HEK293 (cell line): ENCODE results near the gene DCANP1.

Source experiments
- CTCF ChIA-PET: fragments of 350-600 bp; formaldehyde crosslinking; extraction: SDS; loops from one replicate; lab custom pipeline; 2021; ENCODE audit warnings: antibody characterized with exemption; lab: Yijun Ruan, JAX
- POLR2A ChIA-PET: fragments of 300-600 bp; formaldehyde crosslinking; extraction: SDS; loops from one replicate; lab custom pipeline; 2020; ENCODE audit warnings: antibody characterized with exemption, inconsistent platforms; lab: Yijun Ruan, JAX
- H3K27ac ChIP-seq: fragments of 200-500 bp; sonication (Bioruptor generic); 2 replicates; pipeline ENCODE4 v1.5.1; 2014; ENCODE audit warnings: low read depth, low read length, control low read depth, inconsistent platforms; ENCODE audit errors: extremely low read depth
- H3K36me3 ChIP-seq, 2 experiments: fragments of 200-500 bp in 1 of 2; sonication (Bioruptor generic) in 1 of 2; 1 replicate in 1 of 2; 2 replicates in 1 of 2; pipeline ENCODE4 v1.5.1; 2014 to 2017; ENCODE audit warnings: inconsistent platforms in 2 of 2, low read length in 2 of 2; ENCODE audit not compliant: control insufficient read depth in 2 of 2, insufficient read depth in 1 of 2
- H3K4me1 ChIP-seq: fragments of 200-500 bp; sonication (Bioruptor generic); 2 replicates; pipeline ENCODE4 v1.5.1; 2014; ENCODE audit warnings: mild to moderate bottlenecking, low read length, inconsistent platforms; ENCODE audit not compliant: control insufficient read depth, insufficient read depth
- H3K4me3 ChIP-seq: 2 replicates; pipeline ENCODE4 v1.5.1; 2011; ENCODE audit warnings: low read depth, mild to moderate bottlenecking, control low read depth, low read length, moderate library complexity
- H3K9me3 ChIP-seq: fragments of 200-500 bp; sonication (Bioruptor generic); 2 replicates; pipeline ENCODE4 v1.5.1; 2014; ENCODE audit warnings: low read depth, low read length, inconsistent platforms; ENCODE audit not compliant: control insufficient read depth, insufficient read depth
- GLIS1 ChIP-seq: fragments of 450-650 bp; formaldehyde crosslinking; IDR thresholded peaks from 2 replicates; pipeline ENCODE4 v1.5.1; 2016; ENCODE audit warnings: missing biosample characterization, missing genetic modification characterization
- GLIS2 ChIP-seq: fragments of 450-650 bp; formaldehyde crosslinking; IDR thresholded peaks from 2 replicates; pipeline ENCODE4 v1.5.1; 2016; ENCODE audit warnings: missing biosample characterization, missing genetic modification characterization
- HOXA7 ChIP-seq: sonication (generic); formaldehyde crosslinking; IDR thresholded peaks from 2 replicates; pipeline ENCODE4 v1.8.1; 2022; ENCODE audit warnings: missing genetic modification reagents, borderline replicate concordance
- SCRT1 ChIP-seq: fragments of 450-650 bp; formaldehyde crosslinking; IDR thresholded peaks from 2 replicates; pipeline ENCODE4 v1.5.1; 2016; ENCODE audit warnings: missing biosample characterization, missing genetic modification characterization, borderline replicate concordance
- SCRT2 ChIP-seq: fragments of 450-650 bp; formaldehyde crosslinking; IDR thresholded peaks from 2 replicates; pipeline ENCODE4 v1.5.1; 2016; ENCODE audit warnings: missing biosample characterization, missing genetic modification characterization
- TCF7L2 ChIP-seq: IDR thresholded peaks from 2 replicates; pipeline ENCODE4 v1.6.1; 2011; ENCODE audit warnings: low read depth, mild to moderate bottlenecking, inconsistent platforms, low read length, moderate library complexity, borderline replicate concordance
- ZBTB48 ChIP-seq: fragments of 450-650 bp; formaldehyde crosslinking; IDR thresholded peaks from 2 replicates; pipeline ENCODE4 v1.5.1; 2016; ENCODE audit warnings: missing biosample characterization, missing genetic modification characterization
- ZIC2 ChIP-seq: fragments of 450-650 bp; formaldehyde crosslinking; IDR thresholded peaks from 2 replicates; pipeline ENCODE4 v1.5.1; 2016; ENCODE audit warnings: missing biosample characterization, missing genetic modification characterization
- ZNF174 ChIP-seq: fragments of 450-650 bp; formaldehyde crosslinking; IDR thresholded peaks from 2 replicates; pipeline ENCODE4 v1.5.0; 2017; ENCODE audit warnings: missing biosample characterization, mild to moderate bottlenecking, missing genetic modification characterization
- ZNF2 ChIP-seq: fragments of 450-650 bp; formaldehyde crosslinking; IDR thresholded peaks from 2 replicates; pipeline ENCODE4 v1.5.1; 2016; ENCODE audit warnings: missing biosample characterization, missing genetic modification characterization
- ZNF211 ChIP-seq: fragments of 450-650 bp; formaldehyde crosslinking; IDR thresholded peaks from 2 replicates; pipeline ENCODE4 v1.5.1; 2016; ENCODE audit warnings: low read depth, missing biosample characterization, missing genetic modification characterization
- ZNF335 ChIP-seq: fragments of 450-650 bp; formaldehyde crosslinking; conservative IDR thresholded peaks from 2 replicates; pipeline ENCODE4 v1.5.1; 2016; ENCODE audit warnings: missing biosample characterization, missing genetic modification characterization
- ZNF416 ChIP-seq: fragments of 450-650 bp; formaldehyde crosslinking; IDR thresholded peaks from 2 replicates; pipeline ENCODE4 v1.5.1; 2016; ENCODE audit warnings: missing biosample characterization, missing genetic modification characterization
- ZNF629 ChIP-seq: fragments of 450-650 bp; formaldehyde crosslinking; IDR thresholded peaks from 2 replicates; pipeline ENCODE4 v1.5.1; 2017; ENCODE audit warnings: missing biosample characterization, missing genetic modification characterization
- ZNF830 ChIP-seq: fragments of 450-650 bp; IDR thresholded peaks from 2 replicates; pipeline ENCODE4 v1.5.0; 2018; ENCODE audit warnings: missing biosample characterization, missing genetic modification characterization, low read depth, mild to moderate bottlenecking, moderate library complexity
- ZNF837 ChIP-seq: fragments of 450-650 bp; formaldehyde crosslinking; IDR thresholded peaks from 2 replicates; pipeline ENCODE4 v1.5.1; 2016; ENCODE audit warnings: missing biosample characterization, missing genetic modification characterization
- ZSCAN16 ChIP-seq: fragments of 450-650 bp; formaldehyde crosslinking; IDR thresholded peaks from 2 replicates; pipeline ENCODE4 v1.5.1; 2016; ENCODE audit warnings: missing biosample characterization, missing genetic modification characterization
- ZXDB ChIP-seq: fragments of 450-650 bp; formaldehyde crosslinking; IDR thresholded peaks from 2 replicates; pipeline ENCODE4 v1.5.1; 2016; ENCODE audit warnings: missing biosample characterization, missing genetic modification characterization
- TF ChIP-seq, protein P1 (sequence below): fragments of 450-650 bp; formaldehyde crosslinking; IDR thresholded peaks from 2 replicates; pipeline ENCODE4 v1.5.1; 2016; ENCODE audit warnings: missing biosample characterization, missing genetic modification characterization
- TF ChIP-seq, protein P2 (sequence below): fragments of 450-650 bp; formaldehyde crosslinking; IDR thresholded peaks from 2 replicates; pipeline ENCODE4 v1.5.1; 2017; ENCODE audit warnings: missing biosample characterization, mild to moderate bottlenecking, missing genetic modification characterization, moderate library complexity
- TF ChIP-seq, protein P3 (sequence below): fragments of 450-650 bp; formaldehyde crosslinking; IDR thresholded peaks from 2 replicates; pipeline ENCODE4 v1.5.1; 2016; ENCODE audit warnings: missing biosample characterization, missing genetic modification characterization, low read depth
- TF ChIP-seq, protein P4 (sequence below): fragments of 450-650 bp; formaldehyde crosslinking; IDR thresholded peaks from 2 replicates; pipeline ENCODE4 v1.5.1; 2016; ENCODE audit warnings: missing biosample characterization, missing genetic modification characterization
- TF ChIP-seq, protein P5 (sequence below): fragments of 450-650 bp; formaldehyde crosslinking; IDR thresholded peaks from 2 replicates; pipeline ENCODE4 v1.5.1; 2016; ENCODE audit warnings: missing biosample characterization, missing genetic modification characterization, low read depth

The DCANP1 gene

DNA sequence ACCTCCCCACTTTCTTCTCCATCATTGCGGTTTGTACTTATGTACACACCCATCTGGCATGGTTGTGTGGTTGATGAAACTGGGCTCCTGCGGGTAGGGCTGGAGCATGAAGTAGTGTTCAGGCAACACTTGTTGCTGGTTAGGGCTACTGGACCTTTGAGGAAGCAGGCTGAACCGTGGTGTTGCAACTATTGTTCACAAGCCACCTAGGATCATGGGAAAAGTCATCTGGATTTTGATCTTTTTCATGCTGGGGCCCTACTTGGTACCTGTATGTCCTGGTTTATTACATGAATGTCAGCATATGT lies 45.1 kb upstream of the DCANP1 start:
- ChIA-PET POLR2A (no interaction called here), CTCF (interaction anchor here (1.1 to 3.9 kb wide), 6 partner anchors 26 to 74 kb away, joined by 3 to 24 read pairs (median 4); no protein-coding TSS in a partner anchor)
- Histone ChIP-seq H3K4me3 (no peak overlapping the region), H3K36me3 (no peaks in the 10 kb centered on the region), H3K4me1 (peaks cover 18% of the 10 kb centered on the region), H3K9me3 (no peaks in the 10 kb centered on the region), H3K27ac (peak overlapping the region; percentile 1; the same call in 1 of the 2 replicates)
- TF ChIP-seq ZXDB (tag by site-specific recombination) = no peak
- 0 out of 2 replicates have a peak, but pooled peaks have one; percentile 53 for TF ChIP-seq SCRT1 (tag by site-specific recombination)
- TF ChIP-seq SCRT2 (tag by site-specific recombination) = peak; percentile 95
- no peak for TF ChIP-seq ZNF211
- TF ChIP-seq ZNF837 (tag by site-specific recombination) = no peak

DNA sequence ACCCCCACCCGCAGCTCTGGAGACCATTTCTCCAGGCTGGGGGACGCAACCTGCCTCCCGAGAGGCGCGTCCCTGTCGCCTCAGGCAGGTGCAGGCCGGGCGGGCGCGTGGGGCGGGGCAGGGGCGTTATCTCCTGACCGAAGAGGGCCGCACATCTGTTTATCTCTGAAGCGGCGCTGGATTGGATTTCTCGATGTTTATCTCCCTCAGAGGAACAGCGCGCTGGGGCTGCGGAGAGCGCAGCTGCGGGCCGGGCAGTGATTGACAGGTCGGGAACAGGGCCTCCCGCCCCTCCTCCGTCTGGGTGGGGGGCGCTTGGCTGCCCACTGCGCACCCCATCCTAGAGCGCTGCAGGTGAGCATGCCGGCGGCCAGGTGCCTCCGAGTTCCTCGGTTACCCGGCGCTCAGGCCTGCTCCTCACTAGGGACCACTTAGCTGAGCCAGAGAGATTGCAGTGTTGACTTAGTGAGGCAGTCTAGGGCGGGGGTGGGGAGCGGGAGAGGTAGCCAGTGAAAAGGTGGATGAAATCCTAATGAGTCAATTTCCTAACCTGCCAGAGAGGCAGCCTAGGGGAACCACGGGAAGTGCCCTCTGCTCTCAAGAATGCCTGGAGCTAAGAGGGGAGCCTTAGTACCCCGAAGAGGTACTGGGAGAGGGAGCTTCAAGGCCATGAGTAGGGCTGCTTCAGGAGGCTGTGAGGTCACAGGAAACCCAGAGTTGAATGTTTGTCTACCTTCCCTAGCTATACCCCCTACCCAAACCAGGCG lies 44.6 kb upstream of the DCANP1 start:
- no peaks in the 10 kb centered on the region for H3K9me3 ChIP-seq
- peaks cover 18% of the 10 kb centered on the region for H3K4me1 ChIP-seq
- POLR2A ChIA-PET = no interaction called here
- peak overlapping the region; percentile 1; the same call in 1 of the 2 replicates for H3K27ac ChIP-seq
- no peak overlapping the region for H3K4me3 ChIP-seq
- CTCF ChIA-PET = interaction anchor here (0.6 to 3.9 kb wide), 8 partner anchors 26 to 74 kb away, joined by 3 to 24 read pairs (median 4); no protein-coding TSS in a partner anchor
- H3K36me3 ChIP-seq = no peaks in the 10 kb centered on the region
- 0 out of 2 replicates have a peak, but pooled peaks have one; percentile 17 for TF ChIP-seq TCF7L2
- TF ChIP-seq, protein P1, sequence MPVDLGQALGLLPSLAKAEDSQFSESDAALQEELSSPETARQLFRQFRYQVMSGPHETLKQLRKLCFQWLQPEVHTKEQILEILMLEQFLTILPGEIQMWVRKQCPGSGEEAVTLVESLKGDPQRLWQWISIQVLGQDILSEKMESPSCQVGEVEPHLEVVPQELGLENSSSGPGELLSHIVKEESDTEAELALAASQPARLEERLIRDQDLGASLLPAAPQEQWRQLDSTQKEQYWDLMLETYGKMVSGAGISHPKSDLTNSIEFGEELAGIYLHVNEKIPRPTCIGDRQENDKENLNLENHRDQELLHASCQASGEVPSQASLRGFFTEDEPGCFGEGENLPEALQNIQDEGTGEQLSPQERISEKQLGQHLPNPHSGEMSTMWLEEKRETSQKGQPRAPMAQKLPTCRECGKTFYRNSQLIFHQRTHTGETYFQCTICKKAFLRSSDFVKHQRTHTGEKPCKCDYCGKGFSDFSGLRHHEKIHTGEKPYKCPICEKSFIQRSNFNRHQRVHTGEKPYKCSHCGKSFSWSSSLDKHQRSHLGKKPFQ (tag by site-specific recombination) = no peak
- no peak for TF ChIP-seq HOXA7
- peak; percentile 82 for TF ChIP-seq ZNF335 (tag by site-specific recombination)
- TF ChIP-seq ZNF416 = no peak
- no peak for TF ChIP-seq ZNF629 (tag by site-specific recombination)
- no peak for TF ChIP-seq ZSCAN16 (tag by site-specific recombination)
- no peak for TF ChIP-seq ZNF830 (tag by site-specific recombination)
- TF ChIP-seq ZNF2 (tag by site-specific recombination) = 0 out of 2 replicates have a peak, but pooled peaks have one; percentile 12
- TF ChIP-seq, protein P2, sequence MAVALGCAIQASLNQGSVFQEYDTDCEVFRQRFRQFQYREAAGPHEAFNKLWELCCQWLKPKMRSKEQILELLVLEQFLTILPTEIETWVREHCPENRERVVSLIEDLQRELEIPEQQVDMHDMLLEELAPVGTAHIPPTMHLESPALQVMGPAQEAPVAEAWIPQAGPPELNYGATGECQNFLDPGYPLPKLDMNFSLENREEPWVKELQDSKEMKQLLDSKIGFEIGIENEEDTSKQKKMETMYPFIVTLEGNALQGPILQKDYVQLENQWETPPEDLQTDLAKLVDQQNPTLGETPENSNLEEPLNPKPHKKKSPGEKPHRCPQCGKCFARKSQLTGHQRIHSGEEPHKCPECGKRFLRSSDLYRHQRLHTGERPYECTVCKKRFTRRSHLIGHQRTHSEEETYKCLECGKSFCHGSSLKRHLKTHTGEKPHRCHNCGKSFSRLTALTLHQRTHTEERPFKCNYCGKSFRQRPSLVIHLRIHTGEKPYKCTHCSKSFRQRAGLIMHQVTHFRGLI = no peak
- TF ChIP-seq, protein P3, sequence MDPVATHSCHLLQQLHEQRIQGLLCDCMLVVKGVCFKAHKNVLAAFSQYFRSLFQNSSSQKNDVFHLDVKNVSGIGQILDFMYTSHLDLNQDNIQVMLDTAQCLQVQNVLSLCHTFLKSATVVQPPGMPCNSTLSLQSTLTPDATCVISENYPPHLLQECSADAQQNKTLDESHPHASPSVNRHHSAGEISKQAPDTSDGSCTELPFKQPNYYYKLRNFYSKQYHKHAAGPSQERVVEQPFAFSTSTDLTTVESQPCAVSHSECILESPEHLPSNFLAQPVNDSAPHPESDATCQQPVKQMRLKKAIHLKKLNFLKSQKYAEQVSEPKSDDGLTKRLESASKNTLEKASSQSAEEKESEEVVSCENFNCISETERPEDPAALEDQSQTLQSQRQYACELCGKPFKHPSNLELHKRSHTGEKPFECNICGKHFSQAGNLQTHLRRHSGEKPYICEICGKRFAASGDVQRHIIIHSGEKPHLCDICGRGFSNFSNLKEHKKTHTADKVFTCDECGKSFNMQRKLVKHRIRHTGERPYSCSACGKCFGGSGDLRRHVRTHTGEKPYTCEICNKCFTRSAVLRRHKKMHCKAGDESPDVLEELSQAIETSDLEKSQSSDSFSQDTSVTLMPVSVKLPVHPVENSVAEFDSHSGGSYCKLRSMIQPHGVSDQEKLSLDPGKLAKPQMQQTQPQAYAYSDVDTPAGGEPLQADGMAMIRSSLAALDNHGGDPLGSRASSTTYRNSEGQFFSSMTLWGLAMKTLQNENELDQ (tag by site-specific recombination) = no peak
- TF ChIP-seq, protein P4, sequence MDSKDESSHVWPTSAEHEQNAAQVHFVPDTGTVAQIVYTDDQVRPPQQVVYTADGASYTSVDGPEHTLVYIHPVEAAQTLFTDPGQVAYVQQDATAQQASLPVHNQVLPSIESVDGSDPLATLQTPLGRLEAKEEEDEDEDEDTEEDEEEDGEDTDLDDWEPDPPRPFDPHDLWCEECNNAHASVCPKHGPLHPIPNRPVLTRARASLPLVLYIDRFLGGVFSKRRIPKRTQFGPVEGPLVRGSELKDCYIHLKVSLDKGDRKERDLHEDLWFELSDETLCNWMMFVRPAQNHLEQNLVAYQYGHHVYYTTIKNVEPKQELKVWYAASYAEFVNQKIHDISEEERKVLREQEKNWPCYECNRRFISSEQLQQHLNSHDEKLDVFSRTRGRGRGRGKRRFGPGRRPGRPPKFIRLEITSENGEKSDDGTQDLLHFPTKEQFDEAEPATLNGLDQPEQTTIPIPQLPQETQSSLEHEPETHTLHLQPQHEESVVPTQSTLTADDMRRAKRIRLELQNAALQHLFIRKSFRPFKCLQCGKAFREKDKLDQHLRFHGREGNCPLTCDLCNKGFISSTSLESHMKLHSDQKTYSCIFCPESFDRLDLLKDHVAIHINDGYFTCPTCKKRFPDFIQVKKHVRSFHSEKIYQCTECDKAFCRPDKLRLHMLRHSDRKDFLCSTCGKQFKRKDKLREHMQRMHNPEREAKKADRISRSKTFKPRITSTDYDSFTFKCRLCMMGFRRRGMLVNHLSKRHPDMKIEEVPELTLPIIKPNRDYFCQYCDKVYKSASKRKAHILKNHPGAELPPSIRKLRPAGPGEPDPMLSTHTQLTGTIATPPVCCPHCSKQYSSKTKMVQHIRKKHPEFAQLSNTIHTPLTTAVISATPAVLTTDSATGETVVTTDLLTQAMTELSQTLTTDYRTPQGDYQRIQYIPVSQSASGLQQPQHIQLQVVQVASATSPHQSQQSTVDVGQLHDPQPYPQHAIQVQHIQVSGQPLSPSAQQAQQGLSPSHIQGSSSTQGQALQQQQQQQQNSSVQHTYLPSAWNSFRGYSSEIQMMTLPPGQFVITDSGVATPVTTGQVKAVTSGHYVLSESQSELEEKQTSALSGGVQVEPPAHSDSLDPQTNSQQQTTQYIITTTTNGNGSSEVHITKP = no peak
- TF ChIP-seq GLIS2 = peak; percentile 55
- TF ChIP-seq ZNF174 (tag by site-specific recombination) = no peak
- TF ChIP-seq GLIS1 (tag by site-specific recombination) = peak; percentile 54
- TF ChIP-seq, protein P5, sequence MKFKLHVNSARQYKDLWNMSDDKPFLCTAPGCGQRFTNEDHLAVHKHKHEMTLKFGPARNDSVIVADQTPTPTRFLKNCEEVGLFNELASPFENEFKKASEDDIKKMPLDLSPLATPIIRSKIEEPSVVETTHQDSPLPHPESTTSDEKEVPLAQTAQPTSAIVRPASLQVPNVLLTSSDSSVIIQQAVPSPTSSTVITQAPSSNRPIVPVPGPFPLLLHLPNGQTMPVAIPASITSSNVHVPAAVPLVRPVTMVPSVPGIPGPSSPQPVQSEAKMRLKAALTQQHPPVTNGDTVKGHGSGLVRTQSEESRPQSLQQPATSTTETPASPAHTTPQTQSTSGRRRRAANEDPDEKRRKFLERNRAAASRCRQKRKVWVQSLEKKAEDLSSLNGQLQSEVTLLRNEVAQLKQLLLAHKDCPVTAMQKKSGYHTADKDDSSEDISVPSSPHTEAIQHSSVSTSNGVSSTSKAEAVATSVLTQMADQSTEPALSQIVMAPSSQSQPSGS (tag by site-specific recombination) = no peak
- peak; percentile 70 for TF ChIP-seq ZIC2 (tag by site-specific recombination)
- TF ChIP-seq ZBTB48 (tag by site-specific recombination) = peak; percentile 83
